GM12892 (cell line): ENCODE measurements around the gene TOP2B. TPM values are rescaled to one million over a fixed set of nuclear protein-coding genes. Genes with fewer than 3 reads are reported as not detected.
A peak's percentile ranks its signal among the peaks of the same experiment; 100 is the strongest.

Source experiments
- DNase-seq: peaks from one replicate; pipeline ENCODE4 v3.0.0; 2011; ENCODE audit not compliant: insufficient read length
- FAIRE-seq: peaks from 2 replicates; lab custom pipeline; 2011; peaks lifted over from hg19 to GRCh38; lab: Jason Lieb, UNC
- POLR2A ChIP-seq: IDR thresholded peaks from 2 replicates; pipeline ENCODE4 v1.6.1; 2011; ENCODE audit warnings: low read depth, low read length, control low read depth
- POLR2AphosphoS5 ChIP-seq: IDR thresholded peaks from 2 replicates; pipeline ENCODE4 v1.6.1; 2011; ENCODE audit warnings: low read depth, low read length, control low read depth
- TAF1 ChIP-seq: IDR thresholded peaks from 2 replicates; pipeline ENCODE4 v1.6.1; 2011; ENCODE audit warnings: low read depth, mild to moderate bottlenecking, control low read depth, low read length, borderline replicate concordance
- polyA plus RNA-seq: library from polyadenylated mRNA; unstranded; fragments of >200 nt; gene quantifications from one replicate; pipeline ENCODE4 v1.2.1, GENCODE V29; 2012; ENCODE audit warnings: missing spikeins, inconsistent platforms; ENCODE audit not compliant: missing spikeins

The TOP2B gene, protein sequence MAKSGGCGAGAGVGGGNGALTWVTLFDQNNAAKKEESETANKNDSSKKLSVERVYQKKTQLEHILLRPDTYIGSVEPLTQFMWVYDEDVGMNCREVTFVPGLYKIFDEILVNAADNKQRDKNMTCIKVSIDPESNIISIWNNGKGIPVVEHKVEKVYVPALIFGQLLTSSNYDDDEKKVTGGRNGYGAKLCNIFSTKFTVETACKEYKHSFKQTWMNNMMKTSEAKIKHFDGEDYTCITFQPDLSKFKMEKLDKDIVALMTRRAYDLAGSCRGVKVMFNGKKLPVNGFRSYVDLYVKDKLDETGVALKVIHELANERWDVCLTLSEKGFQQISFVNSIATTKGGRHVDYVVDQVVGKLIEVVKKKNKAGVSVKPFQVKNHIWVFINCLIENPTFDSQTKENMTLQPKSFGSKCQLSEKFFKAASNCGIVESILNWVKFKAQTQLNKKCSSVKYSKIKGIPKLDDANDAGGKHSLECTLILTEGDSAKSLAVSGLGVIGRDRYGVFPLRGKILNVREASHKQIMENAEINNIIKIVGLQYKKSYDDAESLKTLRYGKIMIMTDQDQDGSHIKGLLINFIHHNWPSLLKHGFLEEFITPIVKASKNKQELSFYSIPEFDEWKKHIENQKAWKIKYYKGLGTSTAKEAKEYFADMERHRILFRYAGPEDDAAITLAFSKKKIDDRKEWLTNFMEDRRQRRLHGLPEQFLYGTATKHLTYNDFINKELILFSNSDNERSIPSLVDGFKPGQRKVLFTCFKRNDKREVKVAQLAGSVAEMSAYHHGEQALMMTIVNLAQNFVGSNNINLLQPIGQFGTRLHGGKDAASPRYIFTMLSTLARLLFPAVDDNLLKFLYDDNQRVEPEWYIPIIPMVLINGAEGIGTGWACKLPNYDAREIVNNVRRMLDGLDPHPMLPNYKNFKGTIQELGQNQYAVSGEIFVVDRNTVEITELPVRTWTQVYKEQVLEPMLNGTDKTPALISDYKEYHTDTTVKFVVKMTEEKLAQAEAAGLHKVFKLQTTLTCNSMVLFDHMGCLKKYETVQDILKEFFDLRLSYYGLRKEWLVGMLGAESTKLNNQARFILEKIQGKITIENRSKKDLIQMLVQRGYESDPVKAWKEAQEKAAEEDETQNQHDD (N-terminal part only)
- polyA plus RNA-seq, result 83.1 TPM

DNA sequence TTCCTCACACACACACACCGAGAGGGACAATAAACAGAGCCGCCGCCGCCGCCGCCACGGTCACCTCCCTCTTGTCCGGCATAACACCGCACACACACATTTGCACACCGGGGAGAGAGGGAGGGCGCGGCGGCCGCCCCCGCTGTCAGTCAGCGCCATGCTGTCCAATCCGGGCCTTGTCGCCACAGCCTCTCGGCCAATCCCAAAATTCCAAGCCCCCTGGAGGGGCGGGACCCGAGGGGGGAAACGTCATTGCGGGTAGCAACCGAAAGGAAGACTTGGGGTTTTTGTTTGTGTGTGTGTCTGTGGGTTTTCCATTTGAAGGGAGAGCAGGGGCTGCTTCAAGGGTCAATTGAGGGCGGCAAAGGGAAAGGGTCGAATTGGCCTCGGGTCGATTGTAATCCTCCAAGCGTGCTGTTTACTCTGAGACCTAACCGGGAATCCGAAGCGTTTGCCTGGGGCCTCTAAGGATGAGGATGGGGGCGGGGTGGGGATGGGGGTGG is at the start of gene TOP2B:
Gene TOP2B (minus strand): TSS at position 96 of the 503 bp plus-strand sequence. CDS start 610 bp downstream, outside the sequence.
- FAIRE-seq, result peak; percentile 99
- DNase-seq, result peak; percentile 87
- TF ChIP-seq POLR2A (no peak; the same call in 1 of the 2 replicates), TAF1 (peak; percentile 67)

GRCh38 chr3:25713341-25713985 is 48.8 kb upstream of the TOP2B start:
- TF ChIP-seq POLR2AphosphoS5 (no peak), TAF1 (no peak), POLR2A (no peak)
- DNase-seq, result no peak
- FAIRE-seq, result no peak

DNA sequence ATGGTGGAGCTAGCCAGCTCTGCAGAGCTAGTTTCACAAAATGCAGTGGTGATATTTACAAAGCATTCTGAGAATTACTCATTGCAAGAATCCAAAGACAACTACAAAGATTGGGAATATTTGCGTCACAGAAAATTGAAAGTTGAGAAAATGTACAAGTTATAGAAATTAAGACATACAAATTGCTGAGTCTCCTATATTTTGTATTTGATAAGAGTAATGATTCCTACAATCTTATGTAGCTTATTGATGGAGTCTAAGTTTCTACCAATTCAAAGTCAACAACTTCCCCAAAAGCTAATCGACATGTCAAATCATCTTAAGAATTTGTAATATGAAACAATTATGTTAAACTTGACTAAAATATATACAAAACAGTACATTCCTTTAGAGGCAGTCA is 46.4 kb upstream of the TOP2B start:
- TF ChIP-seq TAF1, result no peak
- FAIRE-seq, result no peak
- no peak for DNase-seq

DNA sequence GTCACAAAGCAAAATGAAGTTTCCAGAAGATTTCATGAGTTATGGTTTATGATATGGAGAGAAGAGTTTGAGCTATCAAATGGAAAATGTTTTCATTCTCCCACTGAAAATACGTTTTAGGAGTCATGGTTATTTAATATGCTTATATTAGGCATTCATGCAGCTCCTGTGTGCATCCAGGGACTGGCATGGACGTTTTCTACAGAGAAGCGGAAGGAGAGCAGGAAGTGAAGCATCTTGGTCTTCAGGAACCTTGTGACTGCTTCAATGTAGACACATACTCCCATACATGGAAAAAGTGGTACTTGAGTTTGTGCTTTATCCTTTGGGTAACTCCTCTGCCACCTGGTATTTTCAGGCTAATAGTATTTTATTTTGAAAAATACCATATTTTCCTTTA is 43.3 kb upstream of the TOP2B start:
- TF ChIP-seq TAF1 (no peak), POLR2A (no peak), POLR2AphosphoS5 (no peak)
- FAIRE-seq, result no peak
- no peak for DNase-seq

DNA sequence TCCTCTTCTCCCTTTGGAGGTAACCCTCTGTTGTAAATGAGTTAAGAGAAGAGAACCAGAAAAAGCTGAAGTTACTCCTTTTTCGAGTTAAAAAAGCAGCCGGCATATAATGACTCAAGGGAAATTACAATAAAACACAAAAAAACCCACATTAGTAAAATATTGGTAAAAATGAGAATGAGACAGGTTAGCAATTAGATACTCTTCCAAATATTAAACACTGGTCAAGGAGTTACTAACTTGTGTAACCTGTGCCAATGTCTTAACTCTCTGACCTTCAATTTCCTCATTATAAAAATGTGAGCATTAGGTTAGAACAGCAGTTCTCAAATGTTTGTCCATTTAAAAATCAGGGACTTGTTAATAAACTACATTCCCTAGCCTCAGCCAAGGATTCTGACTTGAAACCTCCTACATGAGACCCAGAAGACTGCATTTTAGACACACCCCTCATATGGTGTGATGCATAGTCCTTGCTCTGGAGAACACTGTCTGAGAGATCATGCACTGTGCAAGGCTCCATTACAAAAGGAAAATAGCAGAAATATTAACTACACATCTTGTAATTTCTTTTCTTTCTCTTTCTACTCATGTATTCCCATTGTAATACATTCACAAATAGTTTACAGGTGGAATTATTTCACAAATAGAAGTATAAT is 42.7 kb upstream of the TOP2B start:
- no peak for TF ChIP-seq POLR2A
- TF ChIP-seq TAF1, result no peak
- TF ChIP-seq POLR2AphosphoS5, result no peak
- FAIRE-seq (no peak), DNase-seq (no peak)

DNA sequence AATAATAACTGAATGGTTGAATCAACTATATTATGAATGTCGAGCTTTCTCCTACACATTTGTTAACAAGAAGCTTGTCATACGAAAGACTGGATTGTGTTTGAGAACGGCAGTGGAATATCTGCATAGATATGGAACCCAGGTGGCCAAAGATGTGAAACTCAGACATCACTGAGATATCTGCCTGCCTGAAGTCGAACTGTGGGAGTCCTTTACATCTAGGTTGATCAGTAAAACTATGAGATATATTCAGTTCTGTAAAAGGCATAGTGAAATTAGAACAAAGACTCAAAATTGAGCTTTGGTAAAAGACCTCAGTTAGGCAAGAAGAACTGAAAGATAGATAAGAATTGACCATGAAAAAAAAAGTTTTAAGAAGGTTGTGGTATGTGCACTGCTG is 41.5 kb upstream of the TOP2B start:
- TF ChIP-seq POLR2AphosphoS5, result no peak
- no peak for TF ChIP-seq POLR2A
- DNase-seq, result no peak
- no peak for FAIRE-seq

DNA sequence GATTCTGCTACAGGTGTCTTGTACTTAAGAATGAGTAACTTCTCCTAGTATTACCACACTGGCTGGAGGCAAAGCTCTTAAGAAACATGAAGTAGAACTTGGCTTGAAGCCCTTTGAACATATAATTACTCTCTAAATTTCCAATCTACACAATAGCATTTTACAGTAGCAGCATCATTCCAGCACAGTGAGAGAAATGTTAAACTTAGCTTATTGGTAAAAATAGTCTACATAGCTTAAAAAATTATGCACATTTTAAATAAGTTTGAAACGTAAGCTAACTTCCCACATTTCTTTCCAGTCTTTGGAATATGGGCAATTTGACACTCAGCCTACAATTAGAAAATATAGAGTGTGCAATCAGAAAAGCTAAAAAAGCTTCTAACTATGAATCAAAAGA is 32.8 kb upstream of the TOP2B start:
- no peak for FAIRE-seq
- DNase-seq, result no peak
- no peak for TF ChIP-seq POLR2AphosphoS5
- no peak for TF ChIP-seq POLR2A
- no peak for TF ChIP-seq TAF1

DNA sequence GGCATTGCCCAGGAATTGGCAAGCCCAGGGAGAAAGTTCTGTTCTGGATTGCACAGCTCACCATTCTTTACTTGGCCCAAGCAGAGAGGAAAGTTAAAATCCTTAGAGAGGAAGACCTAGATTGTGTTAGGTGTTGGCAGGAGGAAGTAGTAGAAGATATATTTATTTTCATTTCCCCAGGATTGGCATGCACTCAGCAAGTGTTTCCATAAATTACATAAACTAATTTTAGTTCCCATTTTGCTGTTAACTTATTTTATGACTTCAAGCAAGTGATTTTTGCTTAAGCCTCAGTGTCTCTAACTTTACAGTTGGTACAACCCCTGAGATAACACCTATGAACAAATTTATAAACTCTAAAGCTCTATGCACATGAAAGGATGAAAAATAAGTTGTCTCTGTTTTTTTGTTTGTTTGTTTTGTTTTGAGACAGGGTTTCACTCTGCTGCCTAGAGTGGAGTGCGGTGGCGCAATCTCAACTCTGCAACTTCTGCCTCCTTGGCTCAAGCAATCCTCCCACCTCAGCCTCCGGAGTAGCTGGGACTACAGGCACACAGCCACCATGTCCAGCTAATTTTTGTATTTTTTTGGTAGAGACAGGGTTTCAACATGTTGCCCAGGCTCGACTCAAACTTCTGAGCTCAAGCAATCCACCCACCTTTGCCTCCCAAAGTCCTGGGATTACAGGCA is 31.2 kb upstream of the TOP2B start:
- FAIRE-seq (no peak), DNase-seq (no peak)
- no peak for TF ChIP-seq POLR2A
- TF ChIP-seq TAF1, result no peak
- no peak for TF ChIP-seq POLR2AphosphoS5

DNA sequence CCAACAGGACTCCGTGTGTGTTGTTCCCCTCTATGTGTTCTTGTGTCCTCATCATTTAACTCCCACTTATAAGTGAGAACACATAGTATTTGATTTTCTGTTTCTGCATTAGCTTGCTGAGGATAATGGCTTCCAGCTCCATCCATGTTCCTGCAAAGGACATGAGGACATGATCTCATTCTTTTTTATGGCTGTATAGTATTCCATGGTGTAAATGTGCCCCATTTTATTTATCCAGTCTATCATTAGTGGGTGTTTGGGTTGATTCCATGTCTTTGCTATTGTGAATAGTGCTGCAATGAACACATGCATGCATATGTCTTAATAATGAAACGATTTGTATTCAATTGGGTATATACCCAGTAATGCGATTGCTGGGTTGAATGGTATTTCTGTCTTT is 28.5 kb upstream of the TOP2B start:
- DNase-seq (no peak), FAIRE-seq (no peak)
- TF ChIP-seq TAF1, result no peak
- no peak for TF ChIP-seq POLR2AphosphoS5
- TF ChIP-seq POLR2A, result no peak

DNA sequence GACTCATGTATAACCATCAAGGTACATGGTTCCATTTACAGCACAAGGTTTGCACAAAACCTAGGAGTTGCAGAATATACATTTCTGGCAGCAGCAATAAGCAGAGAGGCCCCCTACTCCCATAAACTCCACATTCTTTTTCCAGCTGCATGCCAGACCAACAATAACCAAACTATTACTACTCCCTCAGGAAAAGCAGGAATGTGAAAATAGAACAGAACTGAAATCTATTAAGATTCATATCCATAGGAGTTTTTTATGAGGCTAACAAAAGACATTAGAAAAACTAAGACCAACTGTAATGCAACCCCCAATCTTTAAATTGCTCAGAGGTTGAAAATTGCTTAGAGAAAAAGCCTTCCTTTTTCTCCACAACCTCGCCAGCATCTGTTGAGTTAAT is 27.6 kb upstream of the TOP2B start:
- DNase-seq, result no peak
- no peak for TF ChIP-seq TAF1
- no peak for TF ChIP-seq POLR2AphosphoS5
- TF ChIP-seq POLR2A, result no peak
- FAIRE-seq, result no peak
